GM21528 (cell line): ENCODE results near the gene SMIM5.
A peak's percentile ranks its signal among the peaks of the same experiment; 100 is the strongest.
"Not testable (repeated sequence)": the region's sequence is repeated elsewhere in the genome, so short reads cannot be mapped to it uniquely, and the experiment has no call there.

ENCODE experiments used
- ATAC-seq: cut with Tn5 transposase; IDR thresholded peaks from one replicate; pipeline ENCODE4 v1.9.1; 2021; ENCODE audit warnings: mild to moderate bottlenecking, moderate library complexity; ENCODE audit not compliant: unreplicated experiment, low FRiP score

SMIM5 gene, protein sequence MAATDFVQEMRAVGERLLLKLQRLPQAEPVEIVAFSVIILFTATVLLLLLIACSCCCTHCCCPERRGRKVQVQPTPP

DNA sequence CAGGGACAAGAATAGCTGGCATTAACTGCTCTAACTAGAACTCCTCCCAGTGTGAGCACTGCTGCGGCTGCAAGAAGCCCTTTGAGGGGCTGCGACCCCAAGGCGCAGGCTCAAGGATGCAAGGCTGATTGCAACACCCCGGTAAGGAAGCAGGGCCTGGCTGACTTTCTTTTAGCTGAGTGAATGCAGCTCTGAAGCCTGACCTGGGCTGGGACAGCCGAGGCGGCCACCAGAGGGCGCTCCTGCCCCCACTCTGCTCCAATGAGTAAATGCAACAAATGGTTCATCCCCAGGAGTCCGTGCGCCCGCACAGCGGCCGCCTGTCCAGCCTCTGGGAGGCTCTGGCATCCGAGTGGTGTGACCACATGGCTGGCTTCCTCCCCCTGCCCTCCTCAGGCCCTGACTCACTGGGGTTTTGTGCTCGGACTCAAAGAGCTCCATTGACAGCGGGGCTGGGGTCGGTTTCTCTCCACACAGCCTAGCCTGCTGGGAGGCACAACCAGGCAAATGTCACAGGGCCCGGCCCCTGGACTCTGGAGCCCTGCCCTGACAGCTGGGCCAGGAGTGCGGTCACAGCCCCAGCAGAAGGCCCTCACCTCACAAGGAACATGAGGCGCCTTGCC lies at the start of gene SMIM5:
TSS of gene SMIM5 (plus strand) at position 572 of the 623 bp plus-strand sequence. CDS start 6,768 bp downstream, outside the sequence.
- no peak for ATAC-seq

DNA sequence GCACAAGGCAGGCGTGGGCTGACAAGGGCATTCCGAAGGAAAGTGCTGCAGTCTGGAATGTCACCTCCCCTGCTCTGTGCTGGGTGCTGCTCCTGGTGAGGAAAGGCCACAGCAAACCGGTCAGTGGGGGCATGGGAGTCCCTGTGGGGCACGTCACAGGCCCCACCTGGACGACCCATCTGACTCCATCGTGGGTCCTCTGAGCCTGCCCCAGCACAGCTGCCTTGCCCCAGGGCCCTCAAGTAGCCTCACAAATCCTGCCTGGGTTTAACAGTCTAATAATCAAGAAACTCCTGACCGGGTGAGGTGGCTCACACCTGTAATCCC lies 48.4 kb upstream of the SMIM5 start:
- ATAC-seq = no peak

DNA sequence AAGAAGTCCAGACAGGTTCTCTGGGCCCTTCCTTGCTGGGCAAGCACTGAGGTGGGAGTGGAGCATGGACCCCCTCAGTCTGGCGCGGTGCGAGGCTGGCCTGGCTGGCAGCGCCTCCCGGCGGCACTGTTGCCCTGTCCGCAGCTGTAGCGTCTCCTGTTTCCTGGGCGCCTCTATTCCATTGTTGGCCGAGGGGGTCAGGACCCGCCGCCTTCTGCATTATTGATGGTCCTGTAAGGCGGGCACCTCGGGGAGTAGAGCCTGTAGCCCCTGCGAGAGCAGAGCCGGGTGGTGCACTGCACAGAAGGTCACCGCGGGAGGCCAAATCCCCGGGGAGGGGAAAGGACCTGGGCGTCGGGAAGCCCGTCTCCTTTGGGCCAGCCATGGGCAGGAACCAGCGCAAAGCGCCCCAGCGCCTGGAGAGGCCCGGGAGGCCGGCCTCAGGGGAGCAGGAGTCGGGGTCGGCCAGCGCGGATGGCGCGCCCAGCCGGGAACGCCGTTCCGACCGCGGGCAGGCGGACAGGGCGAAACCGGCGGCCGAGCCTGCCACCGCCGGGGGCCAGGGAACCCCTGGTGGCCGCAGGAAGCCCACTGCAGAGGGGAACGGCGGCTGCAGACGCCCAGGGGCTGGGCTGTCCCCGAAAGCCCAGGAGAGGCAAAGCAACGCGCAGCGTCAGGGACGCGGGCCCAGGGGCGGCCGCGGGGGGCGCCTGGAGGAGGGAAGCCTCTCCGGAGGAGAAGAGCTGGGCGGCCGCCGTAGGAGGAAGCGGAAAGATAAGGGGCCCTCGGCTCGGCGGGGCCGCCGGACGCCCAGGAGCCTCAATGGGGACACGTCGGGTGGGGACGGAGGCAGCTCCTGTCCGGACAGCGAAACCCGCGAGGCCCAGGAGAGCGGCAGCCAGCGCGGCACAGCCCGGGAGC lies 45.3 kb upstream of the SMIM5 start, which contains the start of gene MYO15B:
TSS of gene MYO15B (plus strand) at position 126 of the 921 bp plus-strand sequence. CDS start at position 384, 258 bp downstream.
- no peak for ATAC-seq

DNA sequence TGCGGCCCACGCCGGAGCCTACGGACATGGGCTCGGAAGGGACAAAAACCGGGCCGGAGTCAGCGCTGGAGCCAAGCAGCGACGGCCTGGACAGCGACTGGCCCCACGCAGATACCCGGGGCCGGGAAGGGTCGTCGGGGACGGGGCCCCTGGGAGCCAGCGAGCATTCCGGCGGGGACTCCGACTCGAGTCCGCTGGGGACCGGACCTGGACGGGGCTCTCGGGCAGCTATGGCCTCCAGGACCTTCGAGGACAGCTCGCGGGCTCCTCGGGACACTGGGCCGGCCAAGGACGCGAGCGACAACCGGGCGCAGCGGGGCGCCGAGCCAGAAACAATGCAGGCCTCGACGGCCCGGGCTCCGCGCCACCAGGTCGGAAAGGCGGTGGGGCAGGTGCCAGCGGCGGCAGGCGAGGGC lies 44.6 kb upstream of the SMIM5 start:
- ATAC-seq = no peak

DNA sequence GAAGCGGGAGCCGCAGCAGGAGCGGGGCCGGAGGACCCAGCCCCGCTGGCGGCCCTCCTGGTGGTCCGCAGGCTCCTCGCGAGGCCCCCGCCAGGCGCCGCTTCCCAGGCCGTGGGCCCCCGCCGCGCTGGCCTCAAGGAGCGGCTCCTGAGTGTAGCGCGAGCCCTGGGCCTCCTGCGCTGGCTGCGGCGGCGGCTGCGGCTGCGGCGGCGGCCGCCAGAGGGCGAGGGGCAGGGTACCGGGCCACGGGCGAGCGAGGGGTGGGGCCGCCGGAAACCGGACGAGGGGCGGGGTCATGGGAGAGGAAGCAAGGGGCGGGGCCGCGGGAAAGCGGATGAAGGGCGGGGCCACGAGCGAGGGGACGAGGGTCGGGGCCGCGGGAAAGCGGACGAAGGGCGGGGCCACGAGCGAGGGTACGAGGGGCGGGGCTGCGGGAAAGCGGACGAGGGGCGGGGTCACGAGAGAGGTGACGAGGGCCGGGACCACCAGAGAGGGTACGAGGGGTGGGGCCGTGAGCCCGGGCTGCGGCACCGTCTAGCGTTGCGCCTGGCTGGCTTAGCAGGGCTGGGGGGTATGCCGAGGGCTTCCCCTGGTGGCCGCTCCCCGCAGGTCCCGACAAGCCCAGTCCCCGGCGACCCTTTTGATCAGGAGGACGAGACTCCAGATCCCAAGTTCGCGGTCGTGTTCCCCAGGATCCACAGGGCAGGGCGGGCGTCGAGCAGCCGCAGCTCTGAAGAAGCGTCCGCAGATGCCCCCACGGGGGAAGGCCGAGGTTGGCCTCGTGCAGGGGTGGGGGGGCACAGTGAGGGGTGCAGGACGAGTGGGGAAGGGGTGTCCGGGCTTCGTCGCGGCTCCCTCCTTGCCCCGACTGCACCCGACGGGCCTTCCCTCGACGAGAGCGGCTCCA lies 44.0 kb upstream of the SMIM5 start:
- ATAC-seq = peak; percentile 59

DNA sequence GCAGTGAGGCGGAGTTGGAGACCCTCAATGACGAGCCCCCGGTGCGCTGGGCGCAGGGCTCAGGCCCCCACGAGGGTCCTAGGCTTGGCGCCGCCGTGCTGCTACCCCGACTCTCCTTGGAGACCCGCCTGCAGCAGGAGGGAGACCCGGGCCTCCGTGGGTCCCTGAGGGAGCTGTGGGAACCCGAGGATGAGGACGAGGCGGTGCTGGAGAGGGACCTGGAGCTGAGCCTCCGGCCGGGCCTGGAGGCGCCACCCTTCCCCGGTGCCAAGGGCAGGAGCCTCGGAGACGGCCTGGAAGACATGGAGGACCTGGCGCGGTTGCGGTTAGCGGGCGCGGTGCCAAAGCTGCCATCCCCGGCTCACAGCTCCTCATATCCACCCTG lies 43.3 kb upstream of the SMIM5 start:
- no peak for ATAC-seq

DNA sequence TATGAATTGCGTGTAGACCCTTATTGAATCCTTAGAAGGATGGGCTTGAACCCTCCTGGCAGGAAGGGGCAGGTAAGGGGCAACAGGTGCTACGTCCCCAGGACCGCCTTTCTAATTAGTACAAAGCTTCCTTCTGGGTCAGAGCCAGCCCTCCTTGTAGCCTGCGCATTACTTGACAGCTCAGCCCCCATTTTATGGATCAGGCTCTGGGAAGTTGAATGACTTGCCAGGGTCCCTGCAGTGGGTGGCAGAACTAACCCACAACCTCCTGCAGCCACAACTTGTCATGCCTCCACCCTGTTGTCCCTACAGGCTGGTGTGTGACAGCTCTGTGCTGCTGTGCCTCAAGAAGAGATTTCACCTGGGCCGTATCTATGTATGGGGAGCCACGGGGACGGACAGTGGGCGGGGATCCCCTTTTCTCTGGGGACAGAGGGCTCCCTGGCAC lies 42.9 kb upstream of the SMIM5 start:
- ATAC-seq = no peak

DNA sequence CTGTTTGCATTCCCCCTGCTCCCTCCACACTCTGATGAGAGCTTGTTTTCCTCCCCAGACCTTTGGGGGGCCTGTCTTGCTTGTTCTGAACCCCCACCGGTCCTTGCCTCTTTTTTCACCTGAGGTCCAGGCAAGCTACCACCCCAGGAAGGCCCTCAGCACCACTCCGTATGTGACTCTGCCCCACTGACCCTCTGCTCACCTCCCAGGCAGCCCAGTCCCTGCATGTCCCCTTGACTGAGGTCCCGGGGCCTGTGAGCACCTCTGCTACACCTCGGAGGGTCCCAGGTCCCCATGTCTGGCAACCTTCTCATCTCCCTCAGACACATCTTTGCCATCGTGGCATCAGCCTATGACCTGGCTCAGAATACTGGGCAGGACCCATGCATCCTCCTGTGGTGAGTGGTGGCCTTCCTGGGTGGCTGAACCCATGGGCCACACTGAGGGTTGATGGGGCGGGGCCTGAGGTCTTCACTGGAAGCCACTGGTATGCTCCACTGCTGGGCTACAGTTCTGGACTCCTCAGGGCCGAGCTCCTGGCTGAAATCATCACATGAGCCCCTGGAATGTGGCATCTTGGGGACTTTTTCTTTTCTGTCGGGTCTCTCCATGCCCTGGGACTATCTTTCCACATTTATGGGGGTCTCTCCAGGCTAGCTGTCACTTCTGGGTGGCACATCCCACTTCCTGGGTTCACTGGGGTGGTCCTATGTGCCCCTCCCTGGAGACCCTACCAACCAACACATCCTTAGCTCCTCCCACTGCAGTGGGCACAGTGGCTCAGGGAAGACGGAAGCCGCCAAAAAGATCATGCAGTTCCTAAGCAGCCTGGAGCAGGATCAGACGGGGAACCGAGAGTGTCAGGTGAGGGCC lies 42.1 kb upstream of the SMIM5 start:
- no peak for ATAC-seq

DNA sequence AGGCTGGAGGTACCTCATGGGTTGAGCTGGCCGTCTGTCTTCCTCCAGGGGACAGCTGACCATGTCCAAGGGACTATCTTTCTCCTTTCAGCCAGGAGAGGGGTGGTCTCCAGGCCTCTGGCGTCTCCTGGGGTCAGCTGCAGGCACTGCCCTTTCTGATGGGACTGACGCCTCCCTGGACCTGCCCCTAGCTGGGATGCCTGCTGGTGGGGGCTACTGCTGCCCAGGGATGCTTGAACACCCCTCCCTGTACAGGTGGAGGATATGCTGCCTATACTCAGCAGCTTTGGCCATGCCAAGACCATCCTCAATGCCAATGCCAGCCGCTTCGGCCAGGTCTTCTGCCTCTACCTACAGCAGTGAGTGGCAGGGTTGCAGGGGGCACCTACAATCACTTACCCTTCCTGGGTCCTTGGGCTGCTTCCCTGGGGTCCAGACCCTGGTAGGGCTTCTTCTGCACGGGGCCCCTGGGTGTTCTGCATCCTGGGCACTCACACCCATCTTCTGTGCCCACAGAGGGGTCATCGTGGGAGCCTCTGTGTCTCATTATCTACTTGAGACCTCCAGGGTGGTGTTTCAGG lies 41.4 kb upstream of the SMIM5 start:
- no peak for ATAC-seq

GRCh38 chr17:75592348-75593020 lies 40.8 kb upstream of the SMIM5 start:
- ATAC-seq = no peak

GRCh38 chr17:75593430-75593829 lies 39.8 kb upstream of the SMIM5 start:
- not testable (repeated sequence) for ATAC-seq

GRCh38 chr17:75594499-75595283 lies 38.5 kb upstream of the SMIM5 start:
- ATAC-seq = no peak

- no peak for ATAC-seq
These were observed 37.8 kb upstream of the SMIM5 start for GRCh38 chr17:75595284-75595919.

- ATAC-seq = no peak
These were observed 37.3 kb upstream of the SMIM5 start for GRCh38 chr17:75595920-75596313.

GRCh38 chr17:75596320-75597087 lies 36.7 kb upstream of the SMIM5 start:
- no peak for ATAC-seq

GRCh38 chr17:75601057-75601987 lies 31.9 kb upstream of the SMIM5 start:
- no peak for ATAC-seq
